Measurements from ENCODE around the gene SORBS1. TPM values are rescaled to one million over a fixed set of nuclear protein-coding genes. Genes with fewer than 3 reads are reported as not detected.
A peak's percentile ranks its signal among the peaks of the same experiment; 100 is the strongest.

SORBS1 gene
- total and polyA plus RNA-seq, 3 experiments from 2014 or later: 0.28 to 1.7 (median 0.92) TPM

DNA sequence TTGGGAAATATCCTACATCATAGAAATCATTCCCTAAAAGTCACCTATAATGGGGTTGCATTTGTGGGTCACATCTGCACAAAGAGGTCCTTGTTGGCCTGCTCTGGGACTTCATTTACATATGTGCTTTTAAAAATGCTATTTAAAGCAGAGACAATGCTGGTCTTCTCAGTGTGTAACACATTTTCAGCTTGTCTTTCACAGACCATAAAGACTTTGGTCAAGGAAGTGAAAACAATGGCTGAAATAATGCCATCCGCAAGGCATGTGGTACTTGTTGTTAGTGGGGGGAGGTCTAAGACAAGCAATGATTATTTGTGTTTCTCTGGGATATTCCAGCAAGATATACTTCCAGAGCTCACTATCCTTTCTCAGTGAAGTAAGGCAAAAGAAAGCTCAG is 185.8 kb downstream of the SORBS1 start:
- Histone ChIP-seq H3K27ac (ENCODE audit: low read depth, low read length) (no peak overlapping the region), H3K4me3 (ENCODE audit: low read length) (no peak overlapping the region), H3K27me3 (ENCODE audit: insufficient read depth, low read length, poor library complexity, severe bottlenecking) (no peaks in the 10 kb centered on the region), H3K36me3 (ENCODE audit: insufficient read depth, low read length) (no peaks in the 10 kb centered on the region), H3K4me1 (ENCODE audit: insufficient read depth, low read length) (no peaks in the 10 kb centered on the region), H3K9me3 (ENCODE audit: low read length) (no peaks in the 10 kb centered on the region)
- no peak overlapping the region for H3K27ac Mint-ChIP-seq
- POLR2A ChIA-PET: no interaction called here
- peaks cover 7 to 10% (median 9%) of the 10 kb centered on the region in 5 donors for H3K9me3 Mint-ChIP-seq
- H3K36me3 Mint-ChIP-seq: peaks cover 0 to 18% (median 4%) of the 10 kb centered on the region in 3 donors
- no peak overlapping the region for H3K4me3 Mint-ChIP-seq
- H3K4me1 Mint-ChIP-seq: peaks cover 0 to 14% (median 4%) of the 10 kb centered on the region in 3 donors
- DNase-seq: no peak
- peaks cover 0 to 20% of the 10 kb centered on the region in 2 donors for H3K27me3 Mint-ChIP-seq
- CTCF ChIA-PET: interaction anchor here (1.1 to 3.1 kb wide), 7 partner anchors 9 to 71 kb away, joined by 3 to 30 read pairs (median 4); no protein-coding TSS in a partner anchor

DNA sequence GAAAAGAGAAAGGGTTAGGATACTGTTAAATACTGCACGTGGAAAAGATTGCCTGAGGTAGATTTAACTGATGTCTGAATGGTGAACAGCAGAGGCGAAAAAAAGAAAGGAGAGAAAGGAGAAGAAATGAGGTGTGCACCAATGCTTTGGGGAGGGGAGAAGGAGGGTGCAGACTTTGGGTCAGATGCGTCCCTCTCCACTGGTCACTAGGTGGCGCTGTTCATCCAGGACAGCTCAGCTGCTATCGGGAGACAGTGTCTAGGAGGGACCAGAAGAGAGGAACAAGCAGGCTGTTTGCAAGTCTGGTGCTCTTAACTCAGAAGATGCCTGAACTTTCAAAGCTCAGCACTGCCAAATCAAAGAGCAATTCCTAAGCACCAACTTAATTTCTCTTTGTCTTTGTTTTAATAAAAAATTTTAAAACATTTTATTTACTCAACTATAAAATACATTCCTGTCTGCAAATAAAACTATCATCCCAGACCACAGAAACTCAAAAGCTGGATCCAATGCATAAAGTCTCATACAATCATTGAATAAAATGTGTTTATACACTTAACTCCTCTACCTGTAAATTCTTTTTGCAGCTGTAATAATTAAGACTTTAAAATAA is 186.5 kb downstream of the SORBS1 start:
- H3K9me3 ChIP-seq (ENCODE audit: low read length): no peaks in the 10 kb centered on the region
- H3K4me1 Mint-ChIP-seq: peaks cover 0 to 14% (median 4%) of the 10 kb centered on the region in 3 donors
- no peaks in the 10 kb centered on the region for H3K4me1 ChIP-seq (ENCODE audit: insufficient read depth, low read length)
- H3K4me3 ChIP-seq (ENCODE audit: low read length): no peak overlapping the region
- peak overlapping the region in 1 of 8 donors; percentile 21 for H3K27ac Mint-ChIP-seq
- no peaks in the 10 kb centered on the region for H3K27me3 ChIP-seq (ENCODE audit: insufficient read depth, low read length, poor library complexity, severe bottlenecking)
- POLR2A ChIA-PET: no interaction called here
- no peaks in the 10 kb centered on the region for H3K36me3 ChIP-seq (ENCODE audit: insufficient read depth, low read length)
- H3K4me3 Mint-ChIP-seq: no peak overlapping the region
- H3K27me3 Mint-ChIP-seq: peaks cover 0 to 24% of the 10 kb centered on the region in 2 donors
- no peak overlapping the region for H3K27ac ChIP-seq (ENCODE audit: low read depth, low read length)
- DNase-seq: peak in 4 of 5 donors; percentile 6 to 58 (median 9)
- CTCF ChIA-PET: interaction anchor here (1.1 to 3.1 kb wide), 6 partner anchors 10 to 72 kb away, joined by 3 to 30 read pairs (median 4); no protein-coding TSS in a partner anchor
- H3K36me3 Mint-ChIP-seq: peaks cover 0 to 18% (median 4%) of the 10 kb centered on the region in 3 donors
- H3K9me3 Mint-ChIP-seq: peaks cover 7 to 10% (median 9%) of the 10 kb centered on the region in 5 donors

DNA sequence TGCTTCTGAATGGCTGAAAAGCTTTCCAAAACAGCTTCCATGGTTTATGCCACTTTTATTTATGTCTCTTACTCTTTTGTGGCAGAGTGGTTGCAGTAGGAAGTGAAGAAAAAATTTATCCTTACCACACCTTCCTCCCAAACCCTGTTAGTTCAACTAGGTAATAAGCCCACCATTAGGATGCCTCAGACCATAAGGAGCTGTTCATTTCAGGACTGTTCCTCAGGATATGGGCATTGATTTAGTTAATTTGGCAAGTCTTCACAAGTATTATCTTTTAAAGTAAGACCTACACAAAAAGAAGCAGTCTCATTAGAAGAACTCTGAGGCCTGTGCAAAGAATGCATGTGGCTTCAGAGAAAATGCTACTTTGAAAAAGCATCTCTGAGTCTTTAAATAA is 187.5 kb downstream of the SORBS1 start:
- CTCF ChIA-PET: interaction anchor here (1.1 to 3.1 kb wide), 4 partner anchors 9 to 12 kb away, joined by 3 to 30 read pairs (median 4); no protein-coding TSS in a partner anchor
- Histone ChIP-seq H3K4me3 (ENCODE audit: low read length) (no peak overlapping the region), H3K36me3 (ENCODE audit: insufficient read depth, low read length) (no peaks in the 10 kb centered on the region), H3K27ac (ENCODE audit: low read depth, low read length) (no peak overlapping the region), H3K9me3 (ENCODE audit: low read length) (no peaks in the 10 kb centered on the region), H3K4me1 (ENCODE audit: insufficient read depth, low read length) (no peaks in the 10 kb centered on the region), H3K27me3 (ENCODE audit: insufficient read depth, low read length, poor library complexity, severe bottlenecking) (no peaks in the 10 kb centered on the region)
- POLR2A ChIA-PET: no interaction called here
- Mint-ChIP-seq H3K27me3 (peaks cover 0 to 30% of the 10 kb centered on the region in 2 donors), H3K27ac (no peak overlapping the region), H3K9me3 (peaks cover 7 to 10% (median 9%) of the 10 kb centered on the region in 5 donors), H3K4me1 (peaks cover 0 to 14% (median 4%) of the 10 kb centered on the region in 3 donors), H3K4me3 (no peak overlapping the region), H3K36me3 (peaks cover 0 to 18% (median 3%) of the 10 kb centered on the region in 3 donors)
- no peak for DNase-seq

DNA sequence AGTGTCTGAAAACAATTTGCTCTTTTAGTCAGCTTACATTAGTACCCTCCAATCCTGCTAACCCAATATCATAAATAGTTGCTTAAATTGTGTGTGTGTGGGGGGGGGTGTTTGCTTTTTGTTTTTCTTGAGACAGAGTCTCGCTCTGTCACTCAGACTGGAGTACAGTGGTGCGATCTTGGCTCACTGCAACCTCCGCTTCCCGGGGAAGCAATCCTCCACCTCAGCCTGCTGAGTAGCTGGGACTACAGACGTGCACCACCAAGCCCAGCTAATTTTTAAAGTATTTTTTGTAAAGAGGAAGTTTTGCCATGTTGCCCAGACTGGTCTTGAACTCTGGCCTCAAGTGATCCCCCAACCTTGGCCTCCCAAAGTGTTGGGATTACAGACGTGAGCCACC is 196.8 kb downstream of the SORBS1 start:
- Histone ChIP-seq H3K4me3 (ENCODE audit: low read length) (no peak overlapping the region), H3K4me1 (ENCODE audit: insufficient read depth, low read length) (no peaks in the 10 kb centered on the region), H3K27ac (ENCODE audit: low read depth, low read length) (no peak overlapping the region), H3K36me3 (ENCODE audit: insufficient read depth, low read length) (no peaks in the 10 kb centered on the region), H3K9me3 (ENCODE audit: low read length) (no peaks in the 10 kb centered on the region), H3K27me3 (ENCODE audit: insufficient read depth, low read length, poor library complexity, severe bottlenecking) (no peaks in the 10 kb centered on the region)
- Mint-ChIP-seq H3K27ac (peak overlapping the region in 1 of 8 donors; percentile 12), H3K36me3 (no peaks in the 10 kb centered on the region), H3K9me3 (no peaks in the 10 kb centered on the region), H3K4me1 (no peaks in the 10 kb centered on the region), H3K27me3 (peaks cover 7 to 21% of the 10 kb centered on the region in 2 donors), H3K4me3 (no peak overlapping the region)
- ChIA-PET CTCF (interaction anchor here (1.1 to 6.3 kb wide), 7 partner anchors 10 to 231 kb away, joined by 3 to 58 read pairs (median 9); no protein-coding TSS in a partner anchor), POLR2A (no interaction called here)
- no peak for DNase-seq

DNA sequence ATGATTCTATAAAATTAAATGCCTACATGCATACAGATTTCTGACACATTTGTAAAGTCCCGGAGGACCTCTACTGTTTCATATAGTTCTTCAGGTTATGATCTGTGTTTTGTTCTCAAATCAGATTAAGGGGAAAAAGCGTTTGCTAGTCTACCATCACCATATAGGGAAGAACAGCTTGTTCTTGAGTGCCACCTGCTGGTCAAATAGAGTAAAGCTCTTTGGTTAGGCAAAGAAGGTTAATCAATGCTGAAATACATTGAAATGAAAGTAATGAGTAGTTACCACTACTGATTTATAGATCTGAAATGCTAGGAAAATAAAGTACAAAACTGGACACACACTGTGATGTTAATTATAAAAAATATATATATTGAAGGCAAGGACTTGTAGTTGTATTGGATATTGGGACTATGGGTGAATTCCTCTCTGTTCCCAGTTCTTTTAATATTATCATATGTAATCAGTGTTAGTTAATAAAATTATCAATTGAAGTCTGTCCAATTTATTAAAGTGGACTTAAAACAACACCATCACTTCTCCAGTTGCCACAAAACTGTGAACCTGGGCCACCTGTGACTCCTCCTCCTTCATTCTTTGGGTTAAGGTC is 197.8 kb downstream of the SORBS1 start:
- H3K27me3 Mint-ChIP-seq: peaks cover 7 to 17% of the 10 kb centered on the region in 2 donors
- no peaks in the 10 kb centered on the region for H3K36me3 ChIP-seq (ENCODE audit: insufficient read depth, low read length)
- H3K4me1 Mint-ChIP-seq: no peaks in the 10 kb centered on the region
- H3K9me3 ChIP-seq (ENCODE audit: low read length): no peaks in the 10 kb centered on the region
- no peak overlapping the region for H3K27ac Mint-ChIP-seq
- POLR2A ChIA-PET: no interaction called here
- DNase-seq: peak in 4 of 5 donors; percentile 18 to 60 (median 36)
- no peaks in the 10 kb centered on the region for H3K27me3 ChIP-seq (ENCODE audit: insufficient read depth, low read length, poor library complexity, severe bottlenecking)
- no peak overlapping the region for H3K4me3 ChIP-seq (ENCODE audit: low read length)
- H3K4me1 ChIP-seq (ENCODE audit: insufficient read depth, low read length): no peaks in the 10 kb centered on the region
- no peaks in the 10 kb centered on the region for H3K9me3 Mint-ChIP-seq
- no peak overlapping the region for H3K4me3 Mint-ChIP-seq
- H3K36me3 Mint-ChIP-seq: no peaks in the 10 kb centered on the region
- no peak overlapping the region for H3K27ac ChIP-seq (ENCODE audit: low read depth, low read length)
- CTCF ChIA-PET: interaction anchor here (0.6 to 6.3 kb wide), 17 partner anchors 10 to 230 kb away, joined by 3 to 58 read pairs (median 5); no protein-coding TSS in a partner anchor

DNA sequence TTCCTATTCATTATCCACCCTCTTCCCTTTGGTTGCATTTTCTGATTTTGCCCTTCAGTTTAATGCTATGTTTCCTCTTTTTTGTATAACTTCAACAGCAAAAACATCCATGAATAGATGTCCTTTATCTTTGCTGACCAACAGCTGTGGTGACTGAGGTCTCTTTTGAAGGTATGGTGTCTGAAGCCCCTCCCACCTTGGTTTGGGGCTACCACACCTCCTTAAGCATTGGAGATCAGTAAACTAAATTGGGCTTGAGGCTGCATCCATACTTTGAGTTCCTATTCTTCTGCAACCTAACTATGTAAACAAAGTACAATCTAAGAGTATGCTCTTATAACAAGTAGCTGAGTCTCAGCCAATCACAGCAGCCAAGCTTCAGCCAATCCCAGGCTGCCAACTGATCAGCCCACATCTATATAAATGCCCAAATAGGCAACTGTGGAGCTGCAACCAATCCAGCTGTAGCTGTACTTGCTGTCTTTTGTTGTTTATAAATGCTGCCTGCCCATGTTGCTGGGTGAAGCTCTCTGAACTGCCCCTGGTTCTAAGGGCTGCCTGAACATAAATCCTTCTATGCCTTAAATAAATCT is 201.0 kb downstream of the SORBS1 start:
- H3K4me1 ChIP-seq (ENCODE audit: insufficient read depth, low read length): no peaks in the 10 kb centered on the region
- Mint-ChIP-seq H3K9me3 (no peaks in the 10 kb centered on the region), H3K4me3 (no peak overlapping the region), H3K4me1 (no peaks in the 10 kb centered on the region), H3K27me3 (peaks cover 7 to 17% of the 10 kb centered on the region in 2 donors), H3K36me3 (no peaks in the 10 kb centered on the region), H3K27ac (no peak overlapping the region)
- H3K4me3 ChIP-seq (ENCODE audit: low read length): no peak overlapping the region
- no peaks in the 10 kb centered on the region for H3K36me3 ChIP-seq (ENCODE audit: insufficient read depth, low read length)
- ChIA-PET POLR2A (no interaction called here), CTCF (interaction anchor here (1.1 to 6.3 kb wide), 2 partner anchors 14 to 114 kb away, joined by 3 to 58 read pairs; no protein-coding TSS in a partner anchor)
- H3K9me3 ChIP-seq (ENCODE audit: low read length): no peaks in the 10 kb centered on the region
- H3K27me3 ChIP-seq (ENCODE audit: insufficient read depth, low read length, poor library complexity, severe bottlenecking): no peaks in the 10 kb centered on the region
- no peak overlapping the region for H3K27ac ChIP-seq (ENCODE audit: low read depth, low read length)
- no peak for DNase-seq

DNA sequence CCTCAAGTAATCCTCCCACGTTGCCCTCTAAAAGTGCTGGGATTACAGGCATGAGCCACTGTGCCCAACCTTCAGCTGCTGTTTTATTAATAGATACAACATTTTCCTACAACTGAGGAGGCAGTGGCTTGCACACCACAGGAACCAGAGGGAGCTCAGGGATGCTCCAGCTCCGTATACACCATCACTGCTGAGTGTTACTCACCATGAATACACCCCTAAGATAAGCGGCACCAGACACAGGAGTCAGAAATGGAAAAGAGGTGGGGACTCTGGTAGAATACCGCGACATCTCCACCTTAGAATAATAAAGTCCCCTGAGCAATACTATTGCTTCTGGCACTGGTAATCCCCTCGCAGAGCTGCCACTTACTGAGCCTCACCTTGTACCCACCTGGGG is 201.7 kb downstream of the SORBS1 start:
- Histone ChIP-seq H3K36me3 (ENCODE audit: insufficient read depth, low read length) (no peaks in the 10 kb centered on the region), H3K4me3 (ENCODE audit: low read length) (no peak overlapping the region), H3K9me3 (ENCODE audit: low read length) (no peaks in the 10 kb centered on the region), H3K27ac (ENCODE audit: low read depth, low read length) (no peak overlapping the region), H3K27me3 (ENCODE audit: insufficient read depth, low read length, poor library complexity, severe bottlenecking) (no peaks in the 10 kb centered on the region), H3K4me1 (ENCODE audit: insufficient read depth, low read length) (no peaks in the 10 kb centered on the region)
- no peaks in the 10 kb centered on the region for H3K4me1 Mint-ChIP-seq
- H3K27me3 Mint-ChIP-seq: peaks cover 7 to 17% of the 10 kb centered on the region in 2 donors
- H3K27ac Mint-ChIP-seq: no peak overlapping the region
- DNase-seq: no peak
- no peaks in the 10 kb centered on the region for H3K9me3 Mint-ChIP-seq
- ChIA-PET POLR2A (no interaction called here), CTCF (interaction anchor here (1.2 kb wide), 1 partner anchor 113 kb away, joined by 3 read pairs; no protein-coding TSS in a partner anchor)
- H3K4me3 Mint-ChIP-seq: no peak overlapping the region
- H3K36me3 Mint-ChIP-seq: no peaks in the 10 kb centered on the region

Data from CD8-positive, alpha-beta memory T cell (primary cell).